Spleen (tissue), 11 donors: Measurements from ENCODE around the gene GRAMD1B. TPM values are rescaled to one million over a fixed set of nuclear protein-coding genes. Genes with fewer than 3 reads are reported as not detected.

ENCODE experiments used
- DNase-seq: peaks from one replicate; pipeline ENCODE4 v3.0.0-alpha.2; 2020
- H3K27ac ChIP-seq, 8 donors: fragments of 200-600 bp; sonication (generic) in 7 of 8; 1 replicate in 4 of 8; 2 replicates in 4 of 8; pipeline versions ENCODE4 v1.5.0 to v1.8.0; 2016 to 2021; ENCODE audit warnings: inconsistent platforms in 4 of 8, mild to moderate bottlenecking in 4 of 8, moderate library complexity in 1 of 8
- H3K27me3 ChIP-seq, 7 donors: fragments of 200-600 bp; sonication (generic) in 6 of 7; replicated peaks in 1 of 7; 1 replicate in 4 of 7; 2 replicates in 3 of 7; pipeline versions ENCODE4 v1.5.0 to v1.8.0; 2016 to 2021; ENCODE audit warnings: inconsistent platforms in 3 of 7, mild to moderate bottlenecking in 1 of 7
- H3K36me3 ChIP-seq, 6 donors: fragments of 200-600 bp; sonication (generic) in 5 of 6; 1 replicate in 4 of 6; 2 replicates in 2 of 6; pipeline versions ENCODE4 v1.5.0 to v1.8.0; 2016 to 2021; ENCODE audit warnings: inconsistent platforms in 2 of 6
- H3K4me1 ChIP-seq, 6 donors: fragments of 200-600 bp; sonication (generic) in 5 of 6; 1 replicate in 3 of 6; 2 replicates in 3 of 6; pipeline versions ENCODE4 v1.5.0 to v1.8.0; 2016 to 2021; ENCODE audit warnings: inconsistent platforms in 3 of 6
- H3K4me3 ChIP-seq, 8 donors: fragments of 200-600 bp; sonication (generic) in 7 of 8; 1 replicate in 4 of 8; 2 replicates in 4 of 8; pipeline versions ENCODE4 v1.5.0 to v1.8.0; 2016 to 2021; ENCODE audit warnings: inconsistent platforms in 4 of 8, mild to moderate bottlenecking in 4 of 8, moderate library complexity in 2 of 8
- H3K9me3 ChIP-seq, 8 donors: fragments of 200-600 bp; sonication (generic) in 7 of 8; 1 replicate in 4 of 8; 2 replicates in 4 of 8; pipeline versions ENCODE4 v1.5.0 to v1.8.0; 2016 to 2021; ENCODE audit warnings: inconsistent platforms in 4 of 8
- CTCF ChIP-seq, 11 experiments: fragments of 200-600 bp in 7 of 11; fragments of 450-650 bp in 4 of 11; sonication (generic) in 4 of 11; IDR thresholded peaks in 8 of 11; conservative IDR thresholded peaks in 3 of 11; 1 replicate in 7 of 11; 2 replicates in 4 of 11; pipeline versions ENCODE4 v1.4.0 to v1.8.0; 2016 to 2021; ENCODE audit warnings: antibody characterized with exemption in 11 of 11, inconsistent platforms in 4 of 11, mild to moderate bottlenecking in 1 of 11
- POLR2A ChIP-seq, 3 donors: fragments of 450-650 bp; IDR thresholded peaks; one replicate each; pipeline ENCODE4 v1.5.1; 2017; ENCODE audit warnings: antibody characterized with exemption in 3 of 3, mild to moderate bottlenecking in 1 of 3
- POLR2AphosphoS5 ChIP-seq, 3 donors: sonication (generic); formaldehyde crosslinking; IDR thresholded peaks; one replicate each; pipeline ENCODE4 v1.5.1; 2017; ENCODE audit warnings: antibody characterized with exemption in 3 of 3
- WGBS, 5 donors: extraction: QIAGEN DNeasy Blood & Tissue Kit in 3 of 5; methylation state at CpG; one replicate each; pipeline versions ENCODE4 v1.1.5 to v1.1.7; 2013 to 2018; 5-methylcytosine and 5-hydroxymethylcytosine counted together
- intact Hi-C: fragments of 100-400 bp; cut with DNase I; formaldehyde crosslinking; loops from one replicate; pipeline ENCODE4 v1.15.0; 2023; ENCODE audit warnings: low total_unique reads
- polyA plus RNA-seq, 3 donors: library from polyadenylated mRNA; stranded (reverse); fragments of 200-250 nt; gene quantifications; one replicate each; pipeline ENCODE4 v1.2.1, GENCODE V29; 2013
- total RNA-seq, 7 donors: library from RNA; depleted of rRNA in 3 of 7; stranded (reverse); fragments of >200 nt in 3 of 7; fragmentation: NEBNext Ultra II Directional in 4 of 7; extraction: Animal tissue kit (Norgen Biotek cat#: 25700) in 4 of 7; gene quantifications; one replicate each; pipeline versions ENCODE4 v1.1.0 to v1.2.1, GENCODE V29; 2016 to 2021
- donor health status: healthy with polysubstance abuse.
- donor health status: DM: no; HTN: no; CAD: no; lungs with moderate emphysema.
- donor health status: DM: no; HTN: no; CAD: no.
- donor health status: Bipolar disorder and iron deficiency.
- donor health status: healthy.
- donor health status: DM: no; HTN: no; CAD: no.
- donor health status: DM: yes; HTN: yes; CAD: no.

GRAMD1B gene
- total and polyA plus RNA-seq, 10 donors: 1.7 to 15.6 (median 7.5) TPM

GRCh38 chr11:123537726-123538125, 107.7 kb downstream of the GRAMD1B start:
- Histone ChIP-seq H3K27me3 (no peaks in the 10 kb centered on the region), H3K27ac (no peak overlapping the region), H3K4me3 (no peak overlapping the region), H3K4me1 (peaks cover 0 to 6% (median 0%) of the 10 kb centered on the region in 6 donors), H3K36me3 (no peaks in the 10 kb centered on the region), H3K9me3 (no peaks in the 10 kb centered on the region)
- WGBS, 5 donors: 81 to 88% (median 85%) methylated on average over 4 of the region's 4 CpGs
- DNase-seq: no peak
- intact Hi-C loops: no loop called here
- no peak for TF ChIP-seq POLR2AphosphoS5 (IDR thresholded peaks at IDR 0.05)
- TF ChIP-seq CTCF (IDR thresholded peaks at IDR 0.05 in 8 of 11, conservative IDR thresholded peaks at IDR 0.05 in 3 of 11): no peak
- no peak for TF ChIP-seq POLR2A (IDR thresholded peaks at IDR 0.05)

- Histone ChIP-seq H3K9me3 (no peaks in the 10 kb centered on the region), H3K4me3 (no peak overlapping the region), H3K27me3 (no peaks in the 10 kb centered on the region), H3K36me3 (no peaks in the 10 kb centered on the region), H3K27ac (no peak overlapping the region), H3K4me1 (no peaks in the 10 kb centered on the region)
- TF ChIP-seq CTCF (IDR thresholded peaks at IDR 0.05 in 8 of 11, conservative IDR thresholded peaks at IDR 0.05 in 3 of 11): no peak
- TF ChIP-seq POLR2A (IDR thresholded peaks at IDR 0.05): no peak
- no peak for TF ChIP-seq POLR2AphosphoS5 (IDR thresholded peaks at IDR 0.05)
- no peak for DNase-seq
- intact Hi-C loops: no loop called here
- WGBS, 5 donors: 74 to 84% (median 81%) methylated on average over 4 of the region's 4 CpGs
Observed at GRCh38 chr11:123543797-123544196, 113.7 kb downstream of the GRAMD1B start.

- H3K9me3 ChIP-seq: no peaks in the 10 kb centered on the region
- no peak overlapping the region for H3K4me3 ChIP-seq
- H3K27ac ChIP-seq: no peak overlapping the region
- TF ChIP-seq CTCF (IDR thresholded peaks at IDR 0.05 in 8 of 11, conservative IDR thresholded peaks at IDR 0.05 in 3 of 11): no peak
- no peak for TF ChIP-seq POLR2A (IDR thresholded peaks at IDR 0.05)
- no peak for TF ChIP-seq POLR2AphosphoS5 (IDR thresholded peaks at IDR 0.05)
- H3K36me3 ChIP-seq: no peaks in the 10 kb centered on the region
- H3K27me3 ChIP-seq: no peaks in the 10 kb centered on the region
- WGBS, 5 donors: 79 to 86% (median 82%) methylated on average over 15 to 16 of the region's 16 CpGs
- DNase-seq: no peak
- intact Hi-C loops: no loop called here
- H3K4me1 ChIP-seq: no peaks in the 10 kb centered on the region
Observed at GRCh38 chr11:123544631-123545375, 114.7 kb downstream of the GRAMD1B start.

- H3K27ac ChIP-seq: no peak overlapping the region
- WGBS, 5 donors: 76 to 87% (median 81%) methylated on average over 4 of the region's 4 CpGs
Observed at GRCh38 chr11:123545726-123546270, 115.7 kb downstream of the GRAMD1B start.

More at GRCh38 chr11:123545726-123546270, 115.7 kb downstream of the GRAMD1B start:
- H3K36me3 ChIP-seq: no peaks in the 10 kb centered on the region
- DNase-seq: no peak
- no peak overlapping the region for H3K4me3 ChIP-seq
- intact Hi-C loops: no loop called here
- no peaks in the 10 kb centered on the region for H3K9me3 ChIP-seq
- H3K4me1 ChIP-seq: no peaks in the 10 kb centered on the region
- no peak for TF ChIP-seq POLR2A (IDR thresholded peaks at IDR 0.05)
- TF ChIP-seq CTCF (IDR thresholded peaks at IDR 0.05 in 8 of 11, conservative IDR thresholded peaks at IDR 0.05 in 3 of 11): no peak
- TF ChIP-seq POLR2AphosphoS5 (IDR thresholded peaks at IDR 0.05): no peak
- H3K27me3 ChIP-seq: no peaks in the 10 kb centered on the region
